ENCODE measurements around the gene C22orf15. TPM values are rescaled to one million over a fixed set of nuclear protein-coding genes. Genes with fewer than 3 reads are reported as not detected.

The C22orf15 gene
- total RNA-seq, 2 donors from 2014 or later: not detected

- no peaks in the 10 kb centered on the region for H3K36me3 ChIP-seq
- 73% methylated on average over 12 of the region's 12 CpGs for WGBS
- H3K4me1 ChIP-seq (replicated peaks): peaks cover 4% of the 10 kb centered on the region
- intact Hi-C loops (cut with DNase I): no loop called here
- H3K27me3 ChIP-seq (replicated peaks; ENCODE audit: insufficient read depth): no peaks in the 10 kb centered on the region
- no peaks in the 10 kb centered on the region for H3K9me3 ChIP-seq
- no peak for TF ChIP-seq POLR2AphosphoS5 (IDR thresholded peaks at IDR 0.05)
- TF ChIP-seq, protein P1, sequence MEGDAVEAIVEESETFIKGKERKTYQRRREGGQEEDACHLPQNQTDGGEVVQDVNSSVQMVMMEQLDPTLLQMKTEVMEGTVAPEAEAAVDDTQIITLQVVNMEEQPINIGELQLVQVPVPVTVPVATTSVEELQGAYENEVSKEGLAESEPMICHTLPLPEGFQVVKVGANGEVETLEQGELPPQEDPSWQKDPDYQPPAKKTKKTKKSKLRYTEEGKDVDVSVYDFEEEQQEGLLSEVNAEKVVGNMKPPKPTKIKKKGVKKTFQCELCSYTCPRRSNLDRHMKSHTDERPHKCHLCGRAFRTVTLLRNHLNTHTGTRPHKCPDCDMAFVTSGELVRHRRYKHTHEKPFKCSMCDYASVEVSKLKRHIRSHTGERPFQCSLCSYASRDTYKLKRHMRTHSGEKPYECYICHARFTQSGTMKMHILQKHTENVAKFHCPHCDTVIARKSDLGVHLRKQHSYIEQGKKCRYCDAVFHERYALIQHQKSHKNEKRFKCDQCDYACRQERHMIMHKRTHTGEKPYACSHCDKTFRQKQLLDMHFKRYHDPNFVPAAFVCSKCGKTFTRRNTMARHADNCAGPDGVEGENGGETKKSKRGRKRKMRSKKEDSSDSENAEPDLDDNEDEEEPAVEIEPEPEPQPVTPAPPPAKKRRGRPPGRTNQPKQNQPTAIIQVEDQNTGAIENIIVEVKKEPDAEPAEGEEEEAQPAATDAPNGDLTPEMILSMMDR (IDR thresholded peaks at IDR 0.05): no peak
- no peak for TF ChIP-seq POLR2A (IDR thresholded peaks at IDR 0.05)
- H3K4me3 ChIP-seq: no peak overlapping the region
- no peak for DNase-seq (ENCODE audit: low spot score)
- H3K27ac ChIP-seq: no peak overlapping the region
These were observed 11.5 kb downstream of the C22orf15 start for GRCh38 chr22:23774114-23774921.

GRCh38 chr22:23774922-23775436, 12.2 kb downstream of the C22orf15 start:
- no peak overlapping the region for H3K27ac ChIP-seq
- TF ChIP-seq, protein P1 (IDR thresholded peaks at IDR 0.05): no peak
- H3K4me3 ChIP-seq: no peak overlapping the region
- peaks cover 4% of the 10 kb centered on the region for H3K4me1 ChIP-seq (replicated peaks)
- no peaks in the 10 kb centered on the region for H3K27me3 ChIP-seq (replicated peaks; ENCODE audit: insufficient read depth)
- H3K36me3 ChIP-seq: no peaks in the 10 kb centered on the region
- WGBS: 68% methylated on average over 2 of the region's 2 CpGs
- DNase-seq (ENCODE audit: low spot score): no peak
- H3K9me3 ChIP-seq: no peaks in the 10 kb centered on the region
- intact Hi-C loops (cut with DNase I): no loop called here

DNA sequence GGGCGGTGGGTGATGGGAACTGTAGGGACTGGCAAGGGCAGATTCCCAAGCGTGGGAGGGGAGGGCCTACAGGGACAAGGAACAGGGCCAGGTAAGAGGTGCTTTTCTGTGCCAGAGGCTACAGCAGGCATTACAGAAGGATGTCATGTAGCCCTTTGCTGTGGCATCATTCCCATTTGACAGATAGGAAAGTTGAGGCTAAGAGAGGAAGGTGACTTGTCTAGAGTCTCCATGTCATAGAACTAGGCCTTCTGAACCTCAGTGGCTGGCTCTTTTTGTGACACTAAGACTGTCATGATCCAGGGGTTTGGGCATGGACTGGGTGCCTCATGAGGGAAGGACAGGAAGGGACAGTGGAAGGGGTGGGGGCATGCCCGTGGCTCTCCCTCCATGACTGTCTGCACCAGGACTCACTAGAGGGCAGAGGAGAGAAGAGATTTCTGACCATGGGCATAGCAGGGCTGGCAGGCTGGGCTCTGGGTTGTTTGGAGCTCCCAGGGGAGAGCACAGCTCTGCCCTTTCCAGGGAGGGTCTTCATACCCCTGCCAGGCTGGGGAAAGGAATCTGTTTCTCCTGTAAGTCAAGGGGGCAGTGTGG, 13.1 kb downstream of the C22orf15 start:
- Histone ChIP-seq H3K36me3 (no peaks in the 10 kb centered on the region), H3K27me3 (replicated peaks; ENCODE audit: insufficient read depth) (no peaks in the 10 kb centered on the region), H3K27ac (no peak overlapping the region), H3K4me1 (replicated peaks) (peaks cover 4% of the 10 kb centered on the region), H3K9me3 (no peaks in the 10 kb centered on the region), H3K4me3 (no peak overlapping the region)
- 83% methylated on average over 3 of the region's 3 CpGs for WGBS
- TF ChIP-seq, protein P1 (IDR thresholded peaks at IDR 0.05): no peak
- TF ChIP-seq POLR2AphosphoS5 (IDR thresholded peaks at IDR 0.05) (no peak), POLR2A (IDR thresholded peaks at IDR 0.05) (no peak)
- no peak for DNase-seq (ENCODE audit: low spot score)
- intact Hi-C loops (cut with DNase I): no loop called here

DNA sequence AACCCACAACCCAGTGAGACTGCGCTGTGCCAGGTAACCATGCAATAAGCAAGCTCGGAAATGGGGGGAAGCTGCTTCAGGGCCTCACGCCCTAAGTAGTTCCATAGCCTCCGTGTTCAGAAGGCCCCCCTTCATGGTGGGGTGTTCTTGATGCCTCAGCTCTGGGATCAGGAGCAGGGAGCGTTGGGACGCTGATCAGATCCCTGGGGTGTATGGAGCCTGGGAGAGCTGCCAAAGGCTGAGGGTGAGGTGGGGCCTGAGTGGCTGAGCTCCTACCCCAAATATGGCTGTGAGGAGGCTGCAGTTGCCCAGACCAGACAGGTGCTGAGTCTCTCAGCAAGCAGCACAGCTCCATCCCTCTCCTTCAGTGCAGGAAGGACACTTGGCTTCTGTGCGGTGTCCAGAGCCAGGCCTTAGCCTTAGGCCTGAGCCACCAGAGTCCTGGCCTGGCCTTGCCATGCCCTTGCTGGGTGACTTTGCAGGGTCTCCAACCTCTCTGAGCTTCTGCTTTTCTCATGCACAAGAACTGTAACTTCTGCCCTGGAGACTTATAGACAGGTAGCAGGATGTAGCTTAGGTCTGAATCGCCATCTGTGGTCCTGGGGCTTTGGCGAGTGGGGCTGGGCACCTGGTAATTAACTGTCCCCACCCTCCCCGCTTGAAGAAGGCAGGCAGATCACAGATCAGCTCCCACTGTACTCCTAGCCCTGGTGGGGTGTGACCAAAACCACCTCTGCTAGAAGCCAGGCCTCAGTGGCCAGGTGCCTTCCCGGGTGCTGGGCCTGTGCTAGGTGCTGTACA, 15.2 kb downstream of the C22orf15 start:
- no peak overlapping the region for H3K27ac ChIP-seq
- H3K4me1 ChIP-seq (replicated peaks): no peaks in the 10 kb centered on the region
- no peaks in the 10 kb centered on the region for H3K36me3 ChIP-seq
- no peak overlapping the region for H3K4me3 ChIP-seq
- no peaks in the 10 kb centered on the region for H3K27me3 ChIP-seq (replicated peaks; ENCODE audit: insufficient read depth)
- intact Hi-C loops (cut with DNase I): no loop called here
- TF ChIP-seq, protein P1 (IDR thresholded peaks at IDR 0.05): no peak
- TF ChIP-seq POLR2A (IDR thresholded peaks at IDR 0.05) (no peak), POLR2AphosphoS5 (IDR thresholded peaks at IDR 0.05) (no peak)
- WGBS: 84% methylated on average over 11 of the region's 11 CpGs
- H3K9me3 ChIP-seq: no peaks in the 10 kb centered on the region
- DNase-seq (ENCODE audit: low spot score): no peak
